ENCODE data around the gene CCDC200.
"Not testable (repeated sequence)": the region's sequence is repeated elsewhere in the genome, so short reads cannot be mapped to it uniquely, and the experiment has no call there.

The CCDC200 gene

GRCh38 chr17:43216762-43217613 lies 11.4 kb downstream of the CCDC200 start:
- in situ Hi-C loops (cut with MboI; ENCODE audit: low sequenced_read_pairs): no loop called here

- in situ Hi-C loops (cut with MboI; ENCODE audit: low sequenced_read_pairs): no loop called here
These were observed 12.1 kb downstream of the CCDC200 start for GRCh38 chr17:43216369-43216761.

DNA sequence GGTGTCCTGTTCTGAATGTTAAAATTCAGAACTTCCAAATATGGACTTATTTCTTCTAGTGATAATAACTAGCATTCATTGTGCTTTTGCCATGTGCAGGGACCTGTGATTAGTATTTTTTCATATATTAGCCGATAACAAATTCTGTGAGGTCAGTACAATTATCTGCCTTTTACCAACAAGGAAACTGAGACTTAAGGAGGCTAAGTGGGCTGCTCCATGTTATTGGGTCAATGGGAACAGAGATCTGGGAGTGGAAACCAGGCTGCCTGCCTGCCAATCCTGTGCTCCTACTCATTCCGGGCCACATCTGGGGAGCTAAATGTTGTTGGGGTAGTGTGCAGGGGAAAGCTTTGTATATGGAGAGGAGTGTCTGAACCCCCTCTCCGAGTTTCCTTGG lies 13.1 kb downstream of the CCDC200 start:
- in situ Hi-C loops (cut with MboI; ENCODE audit: low sequenced_read_pairs): no loop called here

DNA sequence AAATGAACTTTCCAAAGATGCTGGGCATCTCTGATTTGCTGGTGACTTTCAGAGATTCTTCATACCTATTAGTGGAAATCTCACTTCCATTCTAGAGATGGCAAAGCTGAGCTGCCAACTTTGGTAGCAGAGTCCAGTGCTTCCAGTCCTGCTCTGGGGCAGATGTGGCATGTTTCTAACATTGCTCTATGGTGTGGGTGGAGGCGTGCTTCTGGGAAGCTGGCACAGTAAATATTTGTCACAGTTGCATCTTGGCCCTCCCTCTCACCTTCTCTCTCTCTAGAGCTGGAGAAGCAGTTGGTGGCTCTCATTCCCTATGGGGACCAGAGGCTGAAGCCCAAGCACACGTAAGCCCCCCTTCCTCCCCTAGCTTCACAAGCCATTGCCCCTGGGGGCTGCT lies 14.9 kb downstream of the CCDC200 start:
- in situ Hi-C loops (cut with MboI; ENCODE audit: low sequenced_read_pairs): no loop called here

DNA sequence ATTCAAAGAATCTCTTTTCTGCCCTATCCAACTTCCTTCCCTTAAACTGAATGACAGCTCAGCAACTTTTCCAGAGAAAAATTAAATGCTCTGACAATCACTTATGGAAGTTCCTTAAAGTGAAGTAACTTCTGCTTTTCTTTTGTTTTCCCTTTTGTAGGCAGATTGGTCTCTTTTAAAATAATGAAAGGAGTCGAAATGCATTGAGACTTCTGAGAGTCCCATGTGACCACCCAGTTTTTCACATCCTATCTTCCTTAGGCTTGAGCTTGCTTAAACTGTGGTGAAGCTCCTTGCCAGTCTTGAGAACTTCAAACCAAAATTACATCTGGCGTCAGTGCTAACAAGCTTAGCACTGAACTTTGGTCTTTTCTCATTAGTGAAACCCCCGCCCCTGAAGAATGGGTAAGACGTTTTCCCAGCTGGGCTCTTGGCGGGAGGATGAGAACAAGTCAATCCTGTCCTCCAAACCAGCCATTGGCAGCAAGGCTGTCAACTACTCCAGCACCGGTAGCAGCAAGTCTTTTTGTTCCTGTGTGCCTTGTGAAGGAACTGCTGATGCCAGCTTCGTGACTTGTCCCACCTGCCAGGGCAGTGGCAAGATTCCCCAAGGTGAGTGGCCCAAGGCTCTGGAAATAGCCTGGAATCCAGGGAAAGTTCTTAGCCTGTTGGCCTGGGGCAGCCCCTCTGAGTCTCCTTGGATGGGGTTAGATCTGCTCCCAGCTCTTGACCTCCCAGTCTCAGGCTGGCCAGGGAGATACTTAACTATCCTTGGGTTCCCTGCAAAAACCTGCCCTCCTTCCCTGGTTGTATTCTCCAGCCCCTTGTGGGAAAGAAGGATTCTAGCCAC lies 15.6 kb downstream of the CCDC200 start:
- in situ Hi-C loops (cut with MboI; ENCODE audit: low sequenced_read_pairs): no loop called here

GRCh38 chr17:43211480-43212402 lies 16.7 kb downstream of the CCDC200 start, which contains the start of gene TMEM106A:
TSS of gene TMEM106A (plus strand) at chr17:43211875. CDS start at chr17:43213042, 1,167 bp downstream.
- in situ Hi-C loops (cut with MboI; ENCODE audit: low sequenced_read_pairs): no loop called here

- in situ Hi-C loops (cut with MboI; ENCODE audit: low sequenced_read_pairs): no loop called here
These were observed 17.3 kb downstream of the CCDC200 start for GRCh38 chr17:43211123-43211479.

DNA sequence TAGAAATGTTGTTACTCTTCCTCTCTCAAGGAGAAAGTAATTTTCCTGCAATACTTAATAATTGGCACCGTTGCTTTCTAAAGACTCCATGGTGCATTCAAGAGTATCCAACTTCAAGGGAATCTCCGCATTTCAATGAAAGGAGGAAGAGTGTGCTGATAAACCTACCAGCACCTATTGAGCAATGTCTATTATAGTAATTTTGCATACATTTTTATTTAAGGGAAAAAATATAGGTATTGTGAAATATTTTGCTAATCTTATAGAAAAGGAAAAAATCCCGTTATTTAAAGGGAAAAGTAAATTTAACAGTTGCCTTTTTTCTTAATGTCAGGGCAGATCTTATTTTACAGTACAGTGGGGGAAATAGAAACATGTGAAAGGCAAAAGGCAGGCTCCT lies 17.8 kb downstream of the CCDC200 start:
- in situ Hi-C loops (cut with MboI; ENCODE audit: low sequenced_read_pairs): no loop called here

DNA sequence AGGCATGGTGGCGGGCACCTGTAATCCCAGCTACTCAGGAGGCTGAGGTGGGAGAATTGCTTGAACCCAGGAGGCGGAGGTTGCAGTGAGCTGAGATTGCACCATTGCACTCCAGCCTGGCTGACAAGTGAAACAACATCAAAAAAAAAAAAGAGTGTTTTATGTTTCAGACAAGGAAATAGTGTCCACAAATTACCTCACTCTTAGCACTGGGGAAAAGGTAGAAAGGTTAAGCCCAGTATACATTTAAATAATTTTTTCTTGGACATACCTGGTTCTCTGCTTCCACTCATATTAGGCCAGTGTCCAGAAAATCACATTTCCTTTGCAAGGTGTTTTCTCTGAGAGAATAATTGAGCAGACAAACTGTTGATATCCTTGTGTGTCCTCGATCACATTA lies 25.4 kb downstream of the CCDC200 start:
- in situ Hi-C loops (cut with MboI; ENCODE audit: low sequenced_read_pairs): not testable (repeated sequence)

DNA sequence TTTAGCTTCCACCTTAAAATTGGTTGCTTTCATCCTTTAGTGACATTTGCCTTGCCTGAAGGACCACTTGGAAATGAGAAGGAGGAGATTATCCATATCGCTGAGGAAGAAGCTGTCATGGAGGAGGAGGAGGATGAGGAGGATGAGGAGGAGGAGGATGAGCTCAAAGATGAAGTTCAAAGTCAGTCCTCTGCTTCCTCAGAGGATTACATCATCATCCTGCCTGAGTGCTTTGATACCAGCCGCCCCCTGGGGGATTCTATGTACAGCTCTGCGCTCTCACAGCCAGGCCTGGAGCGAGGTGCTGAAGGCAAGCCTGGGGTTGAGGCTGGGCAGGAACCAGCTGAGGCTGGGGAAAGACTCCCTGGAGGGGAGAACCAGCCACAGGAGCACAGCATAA lies 28.3 kb downstream of the CCDC200 start:
- in situ Hi-C loops (cut with MboI; ENCODE audit: low sequenced_read_pairs): no loop called here

DNA sequence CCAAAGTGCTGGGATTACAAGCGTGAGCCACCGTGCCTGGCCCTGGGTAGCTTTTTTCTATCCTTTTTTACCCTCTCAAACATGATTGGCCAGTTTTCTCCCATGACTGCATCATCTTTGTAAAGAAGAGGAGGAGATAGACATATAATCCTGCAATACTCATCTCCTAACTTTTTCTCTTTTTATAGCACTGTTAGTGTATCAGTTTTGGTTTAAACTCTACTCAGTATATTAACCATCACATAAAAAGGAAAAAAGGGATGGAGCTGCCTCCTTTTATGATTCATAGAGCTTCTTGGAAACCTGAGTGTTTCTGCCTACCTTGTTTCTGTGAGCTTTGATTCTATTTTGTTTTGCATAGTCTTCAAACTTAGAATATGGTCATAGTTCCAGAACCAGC lies 28.8 kb downstream of the CCDC200 start:
- in situ Hi-C loops (cut with MboI; ENCODE audit: low sequenced_read_pairs): no loop called here

- in situ Hi-C loops (cut with MboI; ENCODE audit: low sequenced_read_pairs): no loop called here
These were observed 35.2 kb downstream of the CCDC200 start for GRCh38 chr17:43193251-43193650.

DNA sequence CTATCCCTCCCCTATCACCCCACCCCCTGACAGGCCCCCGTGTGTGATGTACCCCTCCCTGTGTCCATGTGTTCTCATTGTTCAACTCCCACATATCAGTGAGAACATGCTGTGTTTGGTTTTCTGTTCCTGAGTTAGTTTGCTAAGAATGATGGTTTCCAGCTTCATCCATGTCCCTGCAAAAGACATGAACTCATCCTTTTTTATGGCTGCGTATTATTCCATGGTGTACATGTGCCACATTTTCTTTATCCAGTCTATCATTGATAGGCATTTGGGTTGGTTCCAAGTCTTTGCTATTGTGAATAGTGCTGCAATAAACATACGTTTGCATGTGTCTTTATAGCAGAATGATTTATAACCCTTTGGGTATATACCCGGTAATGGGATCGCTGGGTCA lies 41.8 kb downstream of the CCDC200 start:
- in situ Hi-C loops (cut with MboI; ENCODE audit: low sequenced_read_pairs): not testable (repeated sequence)

- in situ Hi-C loops (cut with MboI; ENCODE audit: low sequenced_read_pairs): no loop called here
These were observed 44.5 kb downstream of the CCDC200 start for GRCh38 chr17:43183921-43184320.

GRCh38 chr17:43176119-43176570 lies 52.3 kb downstream of the CCDC200 start:
- in situ Hi-C loops (cut with MboI; ENCODE audit: low sequenced_read_pairs): no loop called here

GRCh38 chr17:43175213-43176118 lies 53.0 kb downstream of the CCDC200 start:
- in situ Hi-C loops (cut with MboI; ENCODE audit: low sequenced_read_pairs): no loop called here

GRCh38 chr17:43171586-43172487 lies 56.6 kb downstream of the CCDC200 start:
- in situ Hi-C loops (cut with MboI; ENCODE audit: low sequenced_read_pairs): no loop called here

Data from hTERT RPE-1 (cell line).